Umbilical cord (tissue), 2 donors: ENCODE measurements around the gene ZSWIM3. TPM values are rescaled to one million over a fixed set of nuclear protein-coding genes. Genes with fewer than 3 reads are reported as not detected.
"Not testable (repeated sequence)": the region's sequence is repeated elsewhere in the genome, so short reads cannot be mapped to it uniquely, and the experiment has no call there.

ENCODE experiments used
- DNase-seq: peaks from one replicate; pipeline ENCODE4 v3.0.0-alpha.2; 2015; ENCODE audit warnings: low spot score
- total RNA-seq: library from RNA; depleted of rRNA; stranded (reverse); fragments of >200 nt; gene quantifications from one replicate; pipeline ENCODE4 v1.2.3, GENCODE V29; 2014; ENCODE audit warnings: low replicate concordance; ENCODE audit not compliant: insufficient read depth

ZSWIM3 gene
- 7.7 TPM for total RNA-seq

- DNase-seq: peak; percentile 100
Observed at GRCh38 chr20:45857114-45857881, at the start of gene ZSWIM3, which contains the start of gene ACOT8. Gene ZSWIM3 (plus strand): TSS chr20:45857614. CDS start chr20:45857826, 212 bp downstream. Gene ACOT8 (minus strand): TSS chr20:45857392. CDS start chr20:45857315, 77 bp downstream.

- no peak for DNase-seq
Observed at GRCh38 chr20:45810191-45810970, 47.0 kb upstream of the ZSWIM3 start.

DNA sequence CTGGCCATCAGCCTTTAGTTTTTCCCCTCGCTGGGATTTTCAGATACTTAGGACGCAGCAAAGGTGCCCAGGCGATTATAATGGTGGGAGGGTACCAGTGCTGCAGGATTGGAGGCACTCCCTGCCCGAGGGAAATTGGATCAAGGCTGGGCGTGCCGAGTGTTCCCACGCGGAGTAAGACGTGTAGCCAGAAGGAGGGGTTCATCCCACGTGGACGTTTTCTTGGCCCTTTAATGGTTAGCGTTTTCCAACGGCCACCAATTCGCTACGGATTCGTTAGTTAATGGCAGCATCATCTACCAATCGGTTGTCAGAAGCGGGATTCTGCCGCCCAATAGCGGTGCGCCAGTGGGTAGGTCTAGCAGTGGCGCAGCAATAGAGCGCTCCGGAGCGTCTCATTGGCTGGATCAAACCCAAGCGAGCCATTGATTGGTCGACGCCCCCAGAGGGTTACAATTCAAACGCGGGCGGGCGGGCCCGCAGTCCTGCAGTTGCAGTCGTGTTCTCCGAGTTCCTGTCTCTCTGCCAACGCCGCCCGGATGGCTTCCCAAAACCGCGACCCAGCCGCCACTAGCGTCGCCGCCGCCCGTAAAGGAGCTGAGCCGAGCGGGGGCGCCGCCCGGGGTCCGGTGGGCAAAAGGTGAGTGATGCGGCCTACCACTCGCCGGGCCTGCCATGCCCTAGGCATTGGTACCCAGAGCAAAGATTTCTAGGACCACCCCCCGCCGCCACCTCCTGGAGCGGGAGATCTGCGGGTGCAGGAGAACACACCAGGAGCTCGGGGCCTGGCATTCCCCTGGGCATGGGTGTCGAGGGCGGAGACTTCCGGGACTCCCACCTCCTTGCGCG is 45.0 kb upstream of the ZSWIM3 start, which contains the start of gene UBE2C:
Gene UBE2C, plus strand, starts transcription at position 488 of the 849 bp plus-strand sequence. Its CDS starts 52 bp downstream, at position 540.
- DNase-seq: peak; percentile 100

DNA sequence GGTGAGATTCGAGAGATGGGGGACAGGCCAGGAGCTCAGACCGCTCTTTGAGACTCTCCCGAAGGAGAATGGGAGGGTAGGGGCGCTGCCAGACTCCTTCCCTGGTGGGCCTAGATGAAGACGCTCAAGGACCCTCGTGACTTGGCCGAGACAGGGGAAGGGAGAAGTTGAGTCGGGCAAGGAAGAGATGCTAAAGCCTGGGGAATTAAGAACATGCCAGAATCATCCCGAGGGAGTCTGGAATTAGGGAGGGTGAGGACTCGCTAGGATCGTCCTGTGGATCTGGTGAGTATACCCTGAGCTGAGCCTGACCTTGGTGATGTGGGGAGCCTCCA is 44.4 kb upstream of the ZSWIM3 start:
- DNase-seq: no peak

DNA sequence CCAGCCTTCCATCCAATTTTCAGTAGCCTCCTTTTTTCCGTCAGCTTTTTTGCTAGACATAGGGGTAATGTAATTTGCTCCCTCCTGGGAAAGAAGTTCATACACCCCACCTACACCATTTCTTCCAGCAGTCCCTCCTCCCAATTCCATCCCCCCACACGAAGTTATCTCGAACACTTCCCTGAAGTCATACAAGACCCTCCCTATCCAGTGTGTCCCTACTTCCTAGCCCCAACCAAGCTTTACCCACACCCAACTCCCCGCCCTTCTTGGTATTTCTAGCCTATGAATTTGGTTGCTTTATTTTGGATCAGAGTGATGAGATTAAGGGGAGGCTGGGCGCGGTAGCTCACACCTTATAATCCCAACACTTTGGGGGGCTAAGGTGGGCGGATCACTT is 43.9 kb upstream of the ZSWIM3 start:
- DNase-seq: no peak

GRCh38 chr20:45814314-45814713 is 43.1 kb upstream of the ZSWIM3 start:
- no peak for DNase-seq

DNA sequence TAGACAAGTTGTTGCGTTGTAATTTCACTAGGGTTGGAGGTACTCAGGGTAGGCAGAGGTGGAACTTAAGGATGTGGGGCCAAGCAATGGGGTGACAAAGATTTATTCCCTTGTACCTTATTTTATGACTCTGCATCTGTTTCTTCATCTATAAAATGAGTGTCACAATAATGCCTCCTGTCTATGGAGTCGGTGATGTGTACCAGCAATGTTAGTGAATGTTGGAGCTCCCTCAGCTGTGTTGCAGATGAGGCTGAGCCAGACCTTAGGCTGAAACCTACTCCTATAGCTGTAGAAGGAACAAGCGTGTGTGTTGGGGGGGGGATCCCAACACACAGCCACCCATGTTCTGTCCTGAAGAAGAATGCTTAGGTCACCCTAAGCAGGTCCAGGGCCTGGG is 40.5 kb upstream of the ZSWIM3 start:
- DNase-seq: no peak

GRCh38 chr20:45817376-45818194 is 39.8 kb upstream of the ZSWIM3 start:
- no peak for DNase-seq

DNA sequence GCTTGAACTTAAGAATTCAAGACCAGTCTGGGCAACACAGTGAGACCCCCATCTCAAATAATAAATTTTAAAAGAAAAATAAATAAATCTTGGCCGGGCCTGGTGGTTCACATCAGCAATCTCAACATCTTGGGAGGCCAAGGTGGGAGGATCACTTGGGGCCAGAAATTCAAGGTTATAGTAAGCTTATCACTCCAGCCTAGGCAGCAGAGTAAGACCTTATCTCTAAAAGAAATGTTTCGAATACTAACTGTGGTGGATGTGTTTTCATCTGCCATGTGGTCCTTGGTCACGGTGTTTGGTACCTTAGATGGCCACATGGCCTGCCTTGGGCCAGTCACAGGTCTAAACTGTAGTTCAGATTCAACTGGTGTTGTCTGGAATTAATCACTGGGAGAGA is 39.2 kb upstream of the ZSWIM3 start:
- no peak for DNase-seq

- DNase-seq: no peak
Observed at GRCh38 chr20:45819466-45819865, 37.9 kb upstream of the ZSWIM3 start.

- DNase-seq: no peak
Observed at GRCh38 chr20:45821947-45822346, 35.5 kb upstream of the ZSWIM3 start.

DNA sequence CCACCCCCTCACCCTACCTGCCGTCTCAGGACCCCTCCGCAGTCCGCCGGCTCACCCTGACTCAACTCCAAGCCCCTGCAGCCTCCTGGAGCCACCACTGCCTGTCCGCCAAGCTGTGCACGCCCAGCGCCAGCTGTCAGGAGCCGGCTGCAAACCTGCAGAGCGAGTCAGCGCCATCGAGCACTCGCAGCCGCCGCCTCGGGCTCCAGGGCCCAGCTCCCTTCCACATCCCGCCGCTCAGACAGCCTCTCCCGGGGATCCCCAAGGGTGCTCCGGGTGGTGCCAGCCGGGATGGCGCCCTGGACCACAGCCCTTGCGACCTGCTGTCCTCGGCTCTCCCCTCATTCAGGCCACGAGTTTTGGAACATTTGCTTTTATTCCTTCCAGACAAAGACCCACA is 34.6 kb upstream of the ZSWIM3 start:
- DNase-seq: peak; percentile 53

DNA sequence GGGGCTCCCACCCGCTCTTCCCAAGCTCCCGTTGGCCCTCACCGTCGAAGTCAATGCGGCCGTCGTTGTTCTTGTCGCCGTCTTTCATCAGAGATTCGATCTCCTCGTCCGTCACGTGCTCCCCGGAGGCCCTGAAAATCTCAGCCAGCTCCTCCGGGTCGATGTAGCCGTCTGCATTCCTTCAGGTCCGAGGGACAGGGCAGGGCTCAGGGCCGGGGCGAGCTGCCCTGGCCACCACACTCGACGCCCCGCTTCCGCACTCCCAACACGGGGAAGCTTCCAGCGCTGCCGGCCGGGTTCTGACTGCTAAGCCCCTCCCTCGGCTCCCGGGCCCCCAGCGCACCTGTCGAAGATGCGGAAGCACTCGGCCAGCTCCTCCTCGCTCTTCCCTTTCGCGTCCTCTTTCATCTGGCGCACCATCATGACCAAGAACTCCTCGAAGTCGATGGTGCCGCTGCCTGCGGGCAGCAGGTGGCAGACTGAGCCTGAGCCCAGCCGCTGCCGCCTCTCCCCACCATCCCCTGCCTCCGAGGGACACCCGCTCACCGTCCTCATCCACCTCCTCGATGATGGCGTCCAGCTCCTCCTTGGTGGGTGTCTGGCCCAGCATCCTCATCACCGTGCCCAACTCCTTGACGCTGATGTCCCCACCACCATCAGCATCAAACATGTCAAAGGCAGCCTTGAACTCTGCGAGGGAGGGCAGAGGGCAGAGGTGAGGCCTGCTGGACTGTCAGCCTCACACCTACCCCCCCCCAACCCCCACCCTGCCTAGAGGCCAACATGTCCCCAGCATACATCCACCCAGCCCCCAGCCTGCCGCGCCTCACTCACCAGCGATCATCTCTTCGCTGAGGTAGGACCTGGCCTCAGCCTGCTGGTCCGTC is 33.2 kb upstream of the ZSWIM3 start:
- peak; percentile 48 for DNase-seq

GRCh38 chr20:45826381-45827019 is 30.9 kb upstream of the ZSWIM3 start:
- peak; percentile 81 for DNase-seq

GRCh38 chr20:45827030-45827652 is 30.3 kb upstream of the ZSWIM3 start, which contains the start of gene TNNC2:
Gene TNNC2 (minus strand): TSS chr20:45827312. CDS start chr20:45827248, 64 bp downstream.
- no peak for DNase-seq

DNA sequence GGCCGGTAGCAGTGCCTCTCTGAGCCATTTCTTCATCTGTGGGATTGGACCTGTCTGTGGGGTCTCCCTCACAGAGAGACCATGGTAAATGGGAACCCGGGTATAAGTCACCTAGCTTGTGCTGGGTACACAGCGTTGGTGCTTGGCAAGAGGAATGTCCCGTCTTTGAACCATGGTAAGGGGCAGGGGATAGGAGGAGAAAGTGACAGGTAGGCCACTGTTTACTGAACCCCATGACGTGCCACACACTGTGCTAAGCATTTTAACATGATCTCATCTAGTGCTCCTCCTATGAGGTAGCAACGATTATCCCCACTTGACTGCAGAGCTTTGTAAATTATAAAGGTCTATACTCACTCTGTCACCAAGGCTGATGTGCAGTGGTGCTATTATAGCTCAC is 29.7 kb upstream of the ZSWIM3 start:
- no peak for DNase-seq

DNA sequence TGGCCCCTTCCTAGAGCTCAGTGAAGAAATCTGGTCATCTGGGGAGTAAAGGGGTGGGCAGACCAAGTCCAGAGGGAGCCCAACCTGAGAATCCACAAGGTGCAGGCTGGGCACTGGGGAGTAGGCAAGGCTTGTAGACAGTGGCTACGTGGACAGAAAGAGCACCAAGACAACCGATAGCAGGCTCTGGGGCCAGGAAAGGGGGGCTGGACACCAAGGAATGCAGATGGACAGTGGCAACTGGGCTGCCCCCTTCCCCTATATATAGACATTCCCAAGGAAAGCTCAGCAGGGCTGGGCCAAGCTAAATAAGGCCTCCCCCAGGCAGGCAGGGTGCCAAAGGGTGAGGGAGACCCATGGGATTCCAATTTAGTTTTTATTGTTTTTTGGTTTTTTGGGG is 28.8 kb upstream of the ZSWIM3 start:
- DNase-seq: peak; percentile 71

GRCh38 chr20:45829673-45830106 is 27.7 kb upstream of the ZSWIM3 start:
- DNase-seq: not testable (repeated sequence)

DNA sequence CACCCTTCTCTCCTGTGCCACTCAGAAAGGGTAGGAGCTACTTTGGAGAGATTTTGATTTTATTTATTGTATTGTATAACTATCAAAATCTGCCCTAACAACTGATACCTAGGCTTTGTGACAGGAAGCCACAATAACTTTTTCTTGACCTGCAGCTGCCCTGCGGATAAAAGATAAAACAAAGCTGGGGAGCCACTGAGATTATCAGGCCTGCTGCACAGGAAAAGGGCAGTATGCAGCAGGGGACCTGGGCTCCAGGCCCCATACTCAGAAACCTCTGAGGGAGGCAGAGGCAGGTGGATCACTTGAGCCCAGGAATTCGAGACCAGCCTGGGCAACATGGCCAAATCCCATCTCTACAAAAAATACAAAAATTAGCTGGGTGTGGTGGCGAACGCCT is 24.8 kb upstream of the ZSWIM3 start:
- no peak for DNase-seq
